ENCODE results near the gene ADAMTSL1. TPM values are rescaled to one million over a fixed set of nuclear protein-coding genes. Genes with fewer than 3 reads are reported as not detected.

Gene ADAMTSL1
- total and polyA plus RNA-seq, 5 donors from 2014 or later, result not detected

DNA sequence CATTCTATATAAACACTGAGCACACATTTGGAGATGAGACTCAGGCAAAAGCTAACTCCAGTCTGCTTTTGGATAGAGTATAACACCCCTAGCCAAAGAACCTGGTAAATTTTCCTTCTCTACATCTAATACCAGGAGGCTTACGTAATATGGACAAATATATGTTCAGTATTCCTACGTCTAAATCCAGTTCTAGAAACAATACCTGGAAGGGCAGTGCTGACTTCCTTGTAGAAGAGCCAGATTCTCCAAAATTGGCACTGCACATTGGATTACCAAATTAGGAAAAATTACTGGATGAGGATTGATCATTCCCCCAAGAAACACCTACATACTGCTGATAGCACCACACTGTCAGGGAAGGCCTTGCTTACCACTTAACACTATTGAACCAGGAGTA lies 311.7 kb downstream of the ADAMTSL1 start:
- H3K36me3 ChIP-seq (ENCODE audit: control insufficient read depth, insufficient read depth, low read length), result no peaks in the 10 kb centered on the region
- no peaks in the 10 kb centered on the region for H3K4me1 Mint-ChIP-seq
- peaks cover 0 to 1% (median 0%) of the 10 kb centered on the region in 7 donors for H3K9me3 Mint-ChIP-seq
- no peak overlapping the region for H3K27ac Mint-ChIP-seq
- no peaks in the 10 kb centered on the region for H3K27me3 ChIP-seq (ENCODE audit: control insufficient read depth, insufficient read depth, low read length)
- no peak overlapping the region for H3K27ac ChIP-seq (ENCODE audit: insufficient read depth, low read length, poor library complexity, severe bottlenecking)
- ATAC-seq (ENCODE audit: low read depth in 2 of 2) (no peak), DNase-seq (no peak)
- no peaks in the 10 kb centered on the region for H3K4me1 ChIP-seq (ENCODE audit: control insufficient read depth, insufficient read depth, low read length, poor library complexity, severe bottlenecking)
- no peaks in the 10 kb centered on the region for H3K36me3 Mint-ChIP-seq
- no peak overlapping the region for H3K4me3 Mint-ChIP-seq
- no peaks in the 10 kb centered on the region for H3K9me3 ChIP-seq (ENCODE audit: control insufficient read depth in 2 of 2, low read length in 2 of 2)
- H3K4me3 ChIP-seq (ENCODE audit: low read depth, low read length), result no peak overlapping the region
- peaks cover 8% of the 10 kb centered on the region for H3K27me3 Mint-ChIP-seq

DNA sequence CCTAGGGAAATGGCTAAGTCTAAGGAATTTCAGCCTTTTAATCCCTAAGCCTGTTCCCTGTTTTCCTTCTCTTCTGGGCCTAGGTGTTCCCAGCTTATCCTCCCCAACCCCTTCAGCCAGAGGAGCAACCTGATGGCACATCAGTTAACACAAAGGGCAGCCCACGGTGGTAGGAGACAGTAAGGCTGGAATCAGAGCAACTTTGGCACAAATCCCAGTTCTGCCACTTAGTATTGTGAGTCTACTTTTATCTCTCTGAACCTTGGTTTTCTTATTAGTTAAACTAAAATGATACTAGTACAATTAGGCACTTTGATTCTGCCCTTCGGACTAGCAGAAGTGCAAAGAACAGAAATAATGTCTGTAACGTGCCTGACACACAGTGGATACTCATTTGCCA lies 312.2 kb downstream of the ADAMTSL1 start:
- H3K9me3 ChIP-seq (ENCODE audit: control insufficient read depth in 2 of 2, low read length in 2 of 2), result no peaks in the 10 kb centered on the region
- peaks cover 0 to 1% (median 0%) of the 10 kb centered on the region in 7 donors for H3K9me3 Mint-ChIP-seq
- H3K4me3 ChIP-seq (ENCODE audit: low read depth, low read length), result no peak overlapping the region
- no peak overlapping the region for H3K4me3 Mint-ChIP-seq
- H3K27ac ChIP-seq (ENCODE audit: insufficient read depth, low read length, poor library complexity, severe bottlenecking), result no peak overlapping the region
- DNase-seq (no peak), ATAC-seq (ENCODE audit: low read depth in 2 of 2) (no peak)
- peaks cover 8% of the 10 kb centered on the region for H3K27me3 Mint-ChIP-seq
- no peaks in the 10 kb centered on the region for H3K4me1 ChIP-seq (ENCODE audit: control insufficient read depth, insufficient read depth, low read length, poor library complexity, severe bottlenecking)
- no peaks in the 10 kb centered on the region for H3K36me3 Mint-ChIP-seq
- H3K27ac Mint-ChIP-seq, result no peak overlapping the region
- H3K27me3 ChIP-seq (ENCODE audit: control insufficient read depth, insufficient read depth, low read length), result no peaks in the 10 kb centered on the region
- no peaks in the 10 kb centered on the region for H3K36me3 ChIP-seq (ENCODE audit: control insufficient read depth, insufficient read depth, low read length)
- H3K4me1 Mint-ChIP-seq, result no peaks in the 10 kb centered on the region

DNA sequence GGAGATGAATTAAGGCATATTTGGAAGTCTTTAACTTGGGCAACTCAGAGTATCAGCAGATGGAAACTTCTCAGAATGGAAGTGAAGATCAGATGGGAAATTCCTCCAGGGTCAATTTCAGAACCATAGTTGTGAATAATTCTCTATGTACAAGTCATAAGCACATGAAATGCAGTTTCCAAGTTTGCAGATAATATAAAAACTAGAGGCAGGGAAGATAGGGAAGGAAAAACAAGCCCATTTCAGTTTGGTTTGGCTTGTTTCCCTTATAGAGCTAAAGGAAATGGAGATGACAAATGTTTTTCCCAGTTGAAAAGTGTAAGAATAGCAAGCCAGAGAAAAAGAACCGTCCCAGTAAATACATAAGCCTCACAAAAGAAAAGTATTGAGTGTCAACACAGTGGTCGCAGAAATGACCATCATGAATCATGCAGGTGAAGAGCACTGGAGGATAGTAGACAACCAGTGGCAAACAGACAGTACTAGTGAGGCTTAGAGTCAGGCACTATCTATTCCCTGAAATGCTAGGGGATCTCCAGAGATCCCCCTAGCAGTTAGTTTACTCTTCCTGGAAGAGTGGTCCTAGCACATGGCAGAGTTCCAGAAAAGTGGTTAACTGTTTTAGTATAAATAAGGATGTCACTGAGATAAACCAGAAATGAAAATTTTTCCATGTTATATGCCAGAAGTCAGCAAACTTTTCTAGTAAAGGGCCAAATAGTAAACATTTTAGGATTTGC lies 313.1 kb downstream of the ADAMTSL1 start:
- no peak for ATAC-seq (ENCODE audit: low read depth in 2 of 2)
- DNase-seq, result no peak
- no peaks in the 10 kb centered on the region for H3K36me3 Mint-ChIP-seq
- Histone ChIP-seq H3K27ac (ENCODE audit: insufficient read depth, low read length, poor library complexity, severe bottlenecking) (no peak overlapping the region), H3K36me3 (ENCODE audit: control insufficient read depth, insufficient read depth, low read length) (no peaks in the 10 kb centered on the region), H3K27me3 (ENCODE audit: control insufficient read depth, insufficient read depth, low read length) (no peaks in the 10 kb centered on the region), H3K4me3 (ENCODE audit: low read depth, low read length) (no peak overlapping the region), H3K9me3 (ENCODE audit: control insufficient read depth in 2 of 2, low read length in 2 of 2) (no peaks in the 10 kb centered on the region), H3K4me1 (ENCODE audit: control insufficient read depth, insufficient read depth, low read length, poor library complexity, severe bottlenecking) (no peaks in the 10 kb centered on the region)
- no peak overlapping the region for H3K4me3 Mint-ChIP-seq
- no peaks in the 10 kb centered on the region for H3K4me1 Mint-ChIP-seq
- no peak overlapping the region for H3K27ac Mint-ChIP-seq
- peaks cover 8% of the 10 kb centered on the region for H3K27me3 Mint-ChIP-seq
- H3K9me3 Mint-ChIP-seq, result peaks cover 0 to 1% (median 0%) of the 10 kb centered on the region in 7 donors

DNA sequence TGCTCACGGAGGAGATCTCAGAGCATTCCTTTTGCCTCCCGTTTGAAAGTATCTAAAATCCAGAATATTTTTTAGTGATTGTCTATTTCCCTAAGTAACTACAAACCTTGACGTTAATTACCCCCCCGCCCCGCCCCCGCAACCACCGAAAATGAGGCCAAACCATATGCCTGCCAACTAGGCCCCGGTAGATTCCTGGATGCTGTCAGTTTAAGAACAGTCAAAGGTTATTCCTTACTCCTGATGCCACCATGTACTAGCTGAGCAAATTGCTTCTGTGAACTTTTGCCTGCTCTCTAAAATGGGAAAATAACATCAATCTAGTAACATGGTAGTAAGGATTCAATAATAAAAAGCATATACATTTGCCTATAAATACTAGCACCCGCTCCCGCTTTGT lies 314.3 kb downstream of the ADAMTSL1 start:
- H3K36me3 Mint-ChIP-seq, result no peaks in the 10 kb centered on the region
- H3K27me3 Mint-ChIP-seq, result peaks cover 8% of the 10 kb centered on the region
- Histone ChIP-seq H3K27ac (ENCODE audit: insufficient read depth, low read length, poor library complexity, severe bottlenecking) (no peak overlapping the region), H3K4me3 (ENCODE audit: low read depth, low read length) (no peak overlapping the region), H3K36me3 (ENCODE audit: control insufficient read depth, insufficient read depth, low read length) (no peaks in the 10 kb centered on the region), H3K9me3 (ENCODE audit: control insufficient read depth in 2 of 2, low read length in 2 of 2) (no peaks in the 10 kb centered on the region), H3K4me1 (ENCODE audit: control insufficient read depth, insufficient read depth, low read length, poor library complexity, severe bottlenecking) (no peaks in the 10 kb centered on the region), H3K27me3 (ENCODE audit: control insufficient read depth, insufficient read depth, low read length) (no peaks in the 10 kb centered on the region)
- no peak overlapping the region for H3K4me3 Mint-ChIP-seq
- H3K9me3 Mint-ChIP-seq, result no peaks in the 10 kb centered on the region
- no peaks in the 10 kb centered on the region for H3K4me1 Mint-ChIP-seq
- no peak overlapping the region for H3K27ac Mint-ChIP-seq
- DNase-seq (no peak), ATAC-seq (ENCODE audit: low read depth in 2 of 2) (no peak)

DNA sequence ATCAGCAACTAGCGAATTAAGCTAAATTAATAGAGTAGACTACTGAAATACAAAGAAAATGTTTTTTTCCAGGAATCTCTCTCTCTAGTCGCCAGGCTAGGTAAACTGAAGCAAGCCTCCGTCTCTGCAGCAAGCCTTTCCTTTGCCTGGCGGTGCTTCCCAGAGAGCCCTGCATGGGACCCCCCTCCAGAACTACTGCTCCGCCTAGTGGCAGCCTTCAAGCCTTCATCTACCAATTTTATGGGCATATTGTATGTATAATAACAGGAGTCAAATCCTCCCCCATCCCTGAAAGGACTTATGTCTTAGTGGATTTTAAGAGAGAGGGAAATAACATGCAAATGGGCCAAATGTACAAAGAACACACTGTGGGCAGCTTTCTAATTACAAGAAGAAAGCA lies 317.1 kb downstream of the ADAMTSL1 start:
- H3K4me1 ChIP-seq (ENCODE audit: control insufficient read depth, insufficient read depth, low read length, poor library complexity, severe bottlenecking), result no peaks in the 10 kb centered on the region
- H3K9me3 Mint-ChIP-seq, result no peaks in the 10 kb centered on the region
- no peaks in the 10 kb centered on the region for H3K27me3 ChIP-seq (ENCODE audit: control insufficient read depth, insufficient read depth, low read length)
- no peak for DNase-seq
- no peaks in the 10 kb centered on the region for H3K36me3 ChIP-seq (ENCODE audit: control insufficient read depth, insufficient read depth, low read length)
- no peak overlapping the region for H3K4me3 ChIP-seq (ENCODE audit: low read depth, low read length)
- no peaks in the 10 kb centered on the region for H3K36me3 Mint-ChIP-seq
- no peaks in the 10 kb centered on the region for H3K9me3 ChIP-seq (ENCODE audit: control insufficient read depth in 2 of 2, low read length in 2 of 2)
- H3K27ac Mint-ChIP-seq, result no peak overlapping the region
- no peak for ATAC-seq (ENCODE audit: low read depth in 2 of 2)
- no peaks in the 10 kb centered on the region for H3K4me1 Mint-ChIP-seq
- no peak overlapping the region for H3K27ac ChIP-seq (ENCODE audit: insufficient read depth, low read length, poor library complexity, severe bottlenecking)
- peaks cover 17% of the 10 kb centered on the region for H3K27me3 Mint-ChIP-seq
- H3K4me3 Mint-ChIP-seq, result no peak overlapping the region

DNA sequence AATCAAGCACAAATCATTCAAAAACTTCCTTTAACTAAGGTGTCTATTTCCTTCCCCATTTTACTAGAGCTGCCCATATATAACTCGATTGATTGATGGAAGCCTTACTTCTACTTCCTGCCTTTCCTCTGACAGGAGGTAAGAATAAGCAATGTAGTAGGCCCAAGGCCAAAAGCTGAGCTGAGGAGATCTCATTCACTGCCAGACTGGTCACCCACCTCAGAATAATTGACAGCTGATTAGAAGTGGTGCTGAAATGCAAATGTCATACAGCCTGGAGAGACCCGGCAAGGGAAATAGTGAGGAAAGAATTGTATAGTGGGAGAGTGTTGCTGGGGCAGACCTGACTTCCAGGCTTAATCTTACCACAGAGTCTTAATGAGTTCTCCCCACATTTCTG lies 319.2 kb downstream of the ADAMTSL1 start:
- no peak overlapping the region for H3K4me3 ChIP-seq (ENCODE audit: low read depth, low read length)
- H3K36me3 ChIP-seq (ENCODE audit: control insufficient read depth, insufficient read depth, low read length), result no peaks in the 10 kb centered on the region
- no peaks in the 10 kb centered on the region for H3K27me3 ChIP-seq (ENCODE audit: control insufficient read depth, insufficient read depth, low read length)
- DNase-seq (no peak), ATAC-seq (ENCODE audit: low read depth in 2 of 2) (no peak)
- Mint-ChIP-seq H3K9me3 (no peaks in the 10 kb centered on the region), H3K4me3 (no peak overlapping the region), H3K27me3 (peaks cover 13% of the 10 kb centered on the region), H3K27ac (no peak overlapping the region), H3K36me3 (no peaks in the 10 kb centered on the region), H3K4me1 (no peaks in the 10 kb centered on the region)
- H3K27ac ChIP-seq (ENCODE audit: insufficient read depth, low read length, poor library complexity, severe bottlenecking), result no peak overlapping the region
- H3K9me3 ChIP-seq (ENCODE audit: control insufficient read depth in 2 of 2, low read length in 2 of 2), result no peaks in the 10 kb centered on the region
- no peaks in the 10 kb centered on the region for H3K4me1 ChIP-seq (ENCODE audit: control insufficient read depth, insufficient read depth, low read length, poor library complexity, severe bottlenecking)

DNA sequence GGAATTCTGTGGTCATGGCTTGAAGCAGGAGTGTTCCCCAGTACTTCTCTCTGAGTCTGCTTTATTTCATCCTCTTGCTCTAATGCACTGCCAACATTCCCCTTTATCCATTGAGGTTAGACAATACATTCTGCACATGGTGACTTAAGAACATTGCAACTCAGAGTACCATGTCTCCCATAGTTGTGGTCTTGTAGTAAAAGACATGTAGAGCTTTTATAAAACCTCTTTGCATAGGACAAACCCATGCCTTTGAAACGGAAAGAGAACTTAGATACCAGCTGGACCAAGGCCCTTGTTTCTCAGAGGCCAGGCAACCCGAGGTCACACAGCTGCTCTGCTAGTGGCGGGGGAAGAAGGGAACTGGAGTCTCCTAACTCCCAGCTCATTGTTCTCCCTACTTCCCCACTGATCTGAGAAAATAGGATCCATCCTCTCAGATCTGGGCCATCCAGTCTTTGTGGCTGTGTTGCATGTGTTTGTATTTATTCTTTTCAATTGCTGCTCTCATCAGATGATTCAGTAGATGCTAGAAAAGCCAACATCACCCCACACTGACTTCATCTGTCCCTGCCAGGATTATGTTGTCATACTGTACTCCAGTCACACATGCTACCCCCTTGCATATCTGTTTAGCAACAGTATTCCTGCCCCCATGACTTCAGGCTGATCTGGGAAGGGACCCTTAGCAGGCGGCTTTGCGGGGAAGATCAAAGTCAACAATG lies 322.2 kb downstream of the ADAMTSL1 start:
- H3K4me3 ChIP-seq (ENCODE audit: low read depth, low read length), result no peak overlapping the region
- DNase-seq (no peak), ATAC-seq (ENCODE audit: low read depth in 2 of 2) (no peak)
- no peaks in the 10 kb centered on the region for H3K4me1 ChIP-seq (ENCODE audit: control insufficient read depth, insufficient read depth, low read length, poor library complexity, severe bottlenecking)
- no peaks in the 10 kb centered on the region for H3K9me3 ChIP-seq (ENCODE audit: control insufficient read depth in 2 of 2, low read length in 2 of 2)
- no peaks in the 10 kb centered on the region for H3K36me3 ChIP-seq (ENCODE audit: control insufficient read depth, insufficient read depth, low read length)
- Mint-ChIP-seq H3K4me1 (no peaks in the 10 kb centered on the region), H3K27ac (no peak overlapping the region), H3K9me3 (no peaks in the 10 kb centered on the region), H3K36me3 (no peaks in the 10 kb centered on the region), H3K27me3 (peaks cover 13% of the 10 kb centered on the region), H3K4me3 (no peak overlapping the region)
- no peak overlapping the region for H3K27ac ChIP-seq (ENCODE audit: insufficient read depth, low read length, poor library complexity, severe bottlenecking)
- H3K27me3 ChIP-seq (ENCODE audit: control insufficient read depth, insufficient read depth, low read length), result no peaks in the 10 kb centered on the region
